Measurements from ENCODE around the gene GRK5. TPM values are rescaled to one million over a fixed set of nuclear protein-coding genes. Genes with fewer than 3 reads are reported as not detected.
"Not testable (repeated sequence)": the region's sequence is repeated elsewhere in the genome, so short reads cannot be mapped to it uniquely, and the experiment has no call there.

Gene GRK5
- polyA plus RNA-seq, 1 experiment = 20.8 TPM

DNA sequence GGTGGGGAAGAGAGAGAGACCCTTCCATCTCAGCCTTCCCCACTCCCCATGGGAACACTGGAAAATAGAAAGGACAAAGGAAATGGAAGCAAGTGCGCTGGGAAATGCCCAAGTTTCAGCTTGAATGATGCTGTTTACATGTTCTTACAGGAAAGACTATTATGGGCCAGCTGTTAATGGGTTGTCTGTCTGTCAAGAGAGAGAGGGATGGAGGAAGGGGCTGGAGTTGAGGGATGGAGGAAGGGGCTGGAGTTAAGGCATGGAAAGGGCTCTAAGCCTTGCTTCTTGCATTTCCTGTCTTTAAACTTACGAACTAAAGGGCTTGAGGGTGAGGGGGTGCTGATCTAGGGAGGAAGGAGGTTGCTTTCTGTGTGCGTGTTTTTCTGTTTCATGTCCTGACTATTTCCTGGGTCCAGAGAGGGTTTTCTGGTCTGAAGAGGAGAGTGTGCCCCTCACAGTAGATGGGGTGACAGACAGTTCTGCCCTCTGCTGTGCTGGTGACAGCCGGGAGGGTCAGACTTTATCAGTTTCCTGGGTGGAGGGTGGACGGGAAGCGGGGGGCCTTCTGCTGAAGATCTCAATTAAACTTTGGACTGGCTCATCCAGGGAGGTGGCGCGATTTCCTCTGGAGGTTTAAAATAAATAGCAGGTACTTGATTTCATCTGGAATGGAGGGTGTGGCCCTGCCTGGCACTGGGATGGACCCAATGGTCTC, 30.5 kb downstream of the GRK5 start:
- CTCF ChIA-PET = interaction anchor here (0.7 to 2.0 kb wide), 2 partner anchors 9 kb away, joined by 3 to 6 read pairs; no protein-coding TSS in a partner anchor
- POLR2A ChIA-PET = interaction anchor here (0.6 kb wide), 1 partner anchor 67 kb away, joined by 3 read pairs; no protein-coding TSS in a partner anchor
- H3K27me3 ChIP-seq (ENCODE audit: control insufficient read depth, insufficient read depth, low read length) = no peaks in the 10 kb centered on the region
- no peaks in the 10 kb centered on the region for H3K36me3 ChIP-seq (ENCODE audit: control insufficient read depth, insufficient read depth, low read length)
- no peak for DNase-seq (ENCODE audit: low read depth)
- no peak overlapping the region for H3K4me3 ChIP-seq (ENCODE audit: low read depth, low read length)
- TF ChIP-seq, protein P1, sequence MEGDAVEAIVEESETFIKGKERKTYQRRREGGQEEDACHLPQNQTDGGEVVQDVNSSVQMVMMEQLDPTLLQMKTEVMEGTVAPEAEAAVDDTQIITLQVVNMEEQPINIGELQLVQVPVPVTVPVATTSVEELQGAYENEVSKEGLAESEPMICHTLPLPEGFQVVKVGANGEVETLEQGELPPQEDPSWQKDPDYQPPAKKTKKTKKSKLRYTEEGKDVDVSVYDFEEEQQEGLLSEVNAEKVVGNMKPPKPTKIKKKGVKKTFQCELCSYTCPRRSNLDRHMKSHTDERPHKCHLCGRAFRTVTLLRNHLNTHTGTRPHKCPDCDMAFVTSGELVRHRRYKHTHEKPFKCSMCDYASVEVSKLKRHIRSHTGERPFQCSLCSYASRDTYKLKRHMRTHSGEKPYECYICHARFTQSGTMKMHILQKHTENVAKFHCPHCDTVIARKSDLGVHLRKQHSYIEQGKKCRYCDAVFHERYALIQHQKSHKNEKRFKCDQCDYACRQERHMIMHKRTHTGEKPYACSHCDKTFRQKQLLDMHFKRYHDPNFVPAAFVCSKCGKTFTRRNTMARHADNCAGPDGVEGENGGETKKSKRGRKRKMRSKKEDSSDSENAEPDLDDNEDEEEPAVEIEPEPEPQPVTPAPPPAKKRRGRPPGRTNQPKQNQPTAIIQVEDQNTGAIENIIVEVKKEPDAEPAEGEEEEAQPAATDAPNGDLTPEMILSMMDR (IDR thresholded peaks at IDR 0.05; ENCODE audit: insufficient read depth, low read depth, low read length) = no peak

DNA sequence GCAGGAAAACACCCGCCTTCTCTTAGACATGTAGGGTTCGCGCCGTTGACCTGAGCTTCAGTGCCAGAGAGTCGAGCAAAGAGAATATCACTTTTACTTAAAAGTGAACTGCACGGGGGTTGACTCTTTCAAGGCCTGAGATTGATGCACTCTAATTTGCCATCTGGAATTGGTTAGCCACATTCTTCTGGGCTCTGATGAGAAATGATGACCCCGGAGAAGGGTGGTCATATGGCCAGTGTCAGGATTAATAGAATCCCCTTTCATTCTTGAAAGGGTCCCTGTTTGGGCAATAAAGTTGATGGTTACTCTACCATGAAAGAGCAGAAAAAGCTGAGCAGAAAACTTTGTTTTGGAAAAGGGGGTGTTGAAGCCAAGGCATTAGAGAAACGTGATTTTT, 31.2 kb downstream of the GRK5 start:
- ChIA-PET POLR2A (interaction anchor here (0.6 to 0.8 kb wide), 2 partner anchors 8 to 66 kb away, joined by 3 read pairs; no protein-coding TSS in a partner anchor), CTCF (interaction anchor here (1.7 to 2.0 kb wide), 2 partner anchors 8 to 29 kb away, joined by 6 to 8 read pairs; no protein-coding TSS in a partner anchor)
- Histone ChIP-seq H3K27me3 (ENCODE audit: control insufficient read depth, insufficient read depth, low read length) (no peaks in the 10 kb centered on the region), H3K36me3 (ENCODE audit: control insufficient read depth, insufficient read depth, low read length) (no peaks in the 10 kb centered on the region), H3K4me3 (ENCODE audit: low read depth, low read length) (no peak overlapping the region)
- no peak for DNase-seq (ENCODE audit: low read depth)
- TF ChIP-seq, protein P1 (IDR thresholded peaks at IDR 0.05; ENCODE audit: insufficient read depth, low read depth, low read length) = no peak

DNA sequence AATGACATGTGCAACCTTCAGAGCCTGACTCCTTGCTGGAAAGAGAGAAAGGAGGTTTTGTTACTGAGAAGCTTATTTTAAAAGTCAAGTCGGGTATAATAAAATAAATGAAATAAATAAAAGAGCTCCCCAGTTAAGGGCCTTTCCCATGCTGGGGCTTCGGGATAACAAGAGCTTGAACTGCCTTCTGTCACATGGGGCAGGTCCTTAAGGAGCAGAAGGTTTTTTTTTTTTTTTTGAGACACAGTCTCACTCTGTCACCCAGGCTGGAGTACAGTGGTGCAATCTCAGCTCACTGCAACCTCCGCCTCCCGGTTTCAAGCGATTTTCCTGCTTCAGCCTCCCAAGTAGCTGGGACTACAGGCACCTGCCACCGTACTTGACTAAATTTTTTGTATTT, 31.6 kb downstream of the GRK5 start:
- not testable (repeated sequence) for H3K36me3 ChIP-seq (ENCODE audit: control insufficient read depth, insufficient read depth, low read length); H3K27me3 ChIP-seq (ENCODE audit: control insufficient read depth, insufficient read depth, low read length); DNase-seq (ENCODE audit: low read depth); H3K4me3 ChIP-seq (ENCODE audit: low read depth, low read length)
- ChIA-PET POLR2A (interaction anchor here (0.8 kb wide), 1 partner anchor 8 kb away, joined by 3 read pairs; no protein-coding TSS in a partner anchor), CTCF (interaction anchor here (1.7 to 2.0 kb wide), 2 partner anchors 8 to 30 kb away, joined by 6 to 8 read pairs; no protein-coding TSS in a partner anchor)

DNA sequence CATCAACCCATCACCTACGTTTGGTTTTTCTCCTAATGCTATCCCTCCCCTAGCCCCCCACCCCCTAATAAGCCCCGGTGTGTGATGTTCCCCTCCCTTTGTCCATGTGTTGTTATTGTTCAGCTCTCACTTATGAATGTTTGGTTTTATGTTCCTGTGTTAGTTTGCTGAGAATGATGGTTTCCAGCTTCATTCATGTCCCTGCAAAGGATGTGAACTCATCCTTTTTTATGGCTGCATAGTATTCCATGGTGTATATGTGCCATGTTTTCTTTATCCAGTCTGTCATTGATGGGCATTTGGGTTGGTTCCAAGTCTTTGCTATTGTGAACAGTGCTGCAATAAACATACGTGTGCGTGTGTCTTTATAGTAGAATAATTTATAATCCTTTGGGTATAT, 32.3 kb downstream of the GRK5 start:
- H3K27me3 ChIP-seq (ENCODE audit: control insufficient read depth, insufficient read depth, low read length); H3K36me3 ChIP-seq (ENCODE audit: control insufficient read depth, insufficient read depth, low read length); H3K4me3 ChIP-seq (ENCODE audit: low read depth, low read length); DNase-seq (ENCODE audit: low read depth): not testable (repeated sequence)
- CTCF ChIA-PET = interaction anchor here (1.7 kb wide), 1 partner anchor 31 kb away, joined by 8 read pairs; no protein-coding TSS in a partner anchor
- POLR2A ChIA-PET = interaction anchor here (0.8 kb wide), 1 partner anchor 7 kb away, joined by 3 read pairs; no protein-coding TSS in a partner anchor

DNA sequence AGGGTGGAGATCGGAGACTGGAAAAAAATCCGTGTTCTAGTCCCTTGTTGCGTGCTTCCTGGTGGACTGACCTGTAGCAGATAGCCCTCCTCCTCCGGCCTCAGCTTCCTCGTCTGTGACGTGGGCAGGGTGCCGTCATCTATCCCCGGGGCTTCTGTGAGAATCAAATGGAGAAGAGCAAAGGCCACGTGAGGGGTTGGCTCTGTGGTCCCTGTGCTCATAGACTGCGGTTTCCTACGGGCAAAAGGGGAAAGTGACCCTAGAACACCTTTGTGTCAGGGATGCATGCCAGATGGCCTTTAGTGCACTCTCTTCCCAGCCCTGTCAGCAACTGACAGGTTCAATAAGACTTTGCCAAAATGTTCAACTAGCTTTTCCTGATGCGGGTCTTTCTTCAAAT, 33.7 kb downstream of the GRK5 start:
- no peak overlapping the region for H3K4me3 ChIP-seq (ENCODE audit: low read depth, low read length)
- no peak for DNase-seq (ENCODE audit: low read depth)
- POLR2A ChIA-PET = no interaction called here
- TF ChIP-seq, protein P1 (IDR thresholded peaks at IDR 0.05; ENCODE audit: insufficient read depth, low read depth, low read length) = no peak
- H3K27me3 ChIP-seq (ENCODE audit: control insufficient read depth, insufficient read depth, low read length) = no peaks in the 10 kb centered on the region
- H3K36me3 ChIP-seq (ENCODE audit: control insufficient read depth, insufficient read depth, low read length) = no peaks in the 10 kb centered on the region
- CTCF ChIA-PET = interaction anchor here (0.9 to 1.2 kb wide), 2 partner anchors 7 to 108 kb away, joined by 3 read pairs; no protein-coding TSS in a partner anchor

DNA sequence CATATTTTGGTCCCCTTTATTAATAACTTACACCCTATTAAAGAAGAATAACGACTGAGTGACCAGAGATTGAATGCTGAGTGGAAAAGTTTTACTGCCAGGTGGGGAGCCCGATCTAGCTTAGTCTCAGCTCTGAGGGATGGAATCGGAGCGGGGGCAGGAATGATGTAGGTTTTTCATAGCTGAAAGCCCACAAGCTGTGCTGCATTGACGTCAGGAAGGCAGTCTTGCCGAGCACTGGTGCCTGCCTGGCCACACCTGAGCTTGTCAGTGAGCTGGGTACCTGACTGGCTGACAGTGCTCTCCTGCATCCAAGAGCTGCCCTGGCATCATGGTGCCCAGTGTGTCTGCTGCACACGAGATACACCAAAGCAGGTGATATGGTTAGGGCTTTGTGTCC, 34.8 kb downstream of the GRK5 start:
- Histone ChIP-seq H3K36me3 (ENCODE audit: control insufficient read depth, insufficient read depth, low read length) (no peaks in the 10 kb centered on the region), H3K4me3 (ENCODE audit: low read depth, low read length) (no peak overlapping the region), H3K27me3 (ENCODE audit: control insufficient read depth, insufficient read depth, low read length) (no peaks in the 10 kb centered on the region)
- TF ChIP-seq, protein P1 (IDR thresholded peaks at IDR 0.05; ENCODE audit: insufficient read depth, low read depth, low read length) = no peak
- ChIA-PET POLR2A (no interaction called here), CTCF (interaction anchor here (1.2 kb wide), 1 partner anchor 8 kb away, joined by 3 read pairs; no protein-coding TSS in a partner anchor)
- no peak for DNase-seq (ENCODE audit: low read depth)

All from BJ (cell line).